Activated B cell treated with CpG ODN at 0.5 μM for 24 hours (primary cell): ENCODE measurements around the gene CTAGE9. TPM values are rescaled to one million over a fixed set of nuclear protein-coding genes. Genes with fewer than 3 reads are reported as not detected.

Experiments
- ATAC-seq: fragments of 200-7000 bp; cut with Tn5 transposase; one replicate; pipeline ENCODE4 v1.10.0; 2021; ENCODE audit warnings: low read depth, mild to moderate bottlenecking, moderate library complexity
- CTCF ChIA-PET: fragments of 350-600 bp; sonication (Branson Sonifier 250); formaldehyde crosslinking; loops from one replicate; lab custom pipeline; 2021; ENCODE audit warnings: antibody characterized with exemption; lab: Charles Lee
- POLR2A ChIA-PET: fragments of 350-600 bp; sonication (Branson Sonifier 250); formaldehyde crosslinking; loops from one replicate; lab custom pipeline; 2021; ENCODE audit warnings: antibody characterized with exemption; lab: Charles Lee
- DNase-seq: peaks from one replicate; pipeline ENCODE4 v3.0.0; 2022
- H3K27ac Mint-ChIP-seq: one replicate; pipeline ENCODE4 v1.8.0; 2020; ENCODE audit warnings: mixed read lengths
- H3K27me3 Mint-ChIP-seq: one replicate; pipeline ENCODE4 v1.8.0; 2021; ENCODE audit warnings: mixed read lengths
- H3K36me3 Mint-ChIP-seq: one replicate; pipeline ENCODE4 v1.8.0; 2021; ENCODE audit warnings: low read depth, mixed read lengths
- H3K4me1 Mint-ChIP-seq: one replicate; pipeline ENCODE4 v1.8.0; 2021; ENCODE audit warnings: mixed read lengths
- H3K4me3 Mint-ChIP-seq: one replicate; pipeline ENCODE4 v1.8.0; 2020; ENCODE audit warnings: mild to moderate bottlenecking, mixed read lengths
- H3K9me3 Mint-ChIP-seq: one replicate; pipeline ENCODE4 v1.8.0; 2020; ENCODE audit warnings: mixed read lengths
- CTCF ChIP-seq: fragments of 200-600 bp; IDR thresholded peaks from one replicate; pipeline ENCODE4 v1.8.0; 2022; ENCODE audit warnings: antibody characterized with exemption, mild to moderate bottlenecking
- intact Hi-C: fragments of 100-400 bp; cut with micrococcal nuclease; formaldehyde crosslinking; loops from one replicate; pipeline ENCODE4 v1.15.1; 2024
- total RNA-seq: library from RNA; stranded (reverse); gene quantifications from 2 replicates; pipeline ENCODE4 v1.2.3, GENCODE V29; 2022

Gene CTAGE9
- total RNA-seq, 1 donor from 2014 or later, result not detected

GRCh38 chr6:131736003-131736596 lies 25.3 kb upstream of the CTAGE9 start:
- Mint-ChIP-seq H3K27ac (no peak overlapping the region), H3K4me1 (no peaks in the 10 kb centered on the region), H3K36me3 (no peaks in the 10 kb centered on the region), H3K27me3 (no peaks in the 10 kb centered on the region), H3K9me3 (no peaks in the 10 kb centered on the region), H3K4me3 (no peak overlapping the region)
- no peak for DNase-seq
- TF ChIP-seq CTCF, result no peak
- CTCF ChIA-PET, result no interaction called here
- intact Hi-C loops, result no loop called here
- no peak for ATAC-seq
- POLR2A ChIA-PET, result no interaction called here

GRCh38 chr6:131733376-131734016 lies 22.7 kb upstream of the CTAGE9 start:
- H3K4me1 Mint-ChIP-seq, result no peaks in the 10 kb centered on the region
- ChIA-PET CTCF (no interaction called here), POLR2A (no interaction called here)

GRCh38 chr6:131731224-131731623 lies 20.4 kb upstream of the CTAGE9 start:
- Mint-ChIP-seq H3K4me3 (no peak overlapping the region), H3K36me3 (peaks cover 1% of the 10 kb centered on the region), H3K4me1 (no peaks in the 10 kb centered on the region), H3K27me3 (no peaks in the 10 kb centered on the region), H3K27ac (no peak overlapping the region), H3K9me3 (no peaks in the 10 kb centered on the region)
- CTCF ChIA-PET, result interaction anchor here (0.6 to 1.1 kb wide), 2 partner anchors 10 to 549 kb away, joined by 3 read pairs; no protein-coding TSS in a partner anchor
- no peak for ATAC-seq
- TF ChIP-seq CTCF, result no peak
- intact Hi-C loops, result no loop called here
- no peak for DNase-seq
- POLR2A ChIA-PET, result no interaction called here

More at GRCh38 chr6:131733376-131734016, 22.7 kb upstream of the CTAGE9 start:
- intact Hi-C loops, result no loop called here
- no peak overlapping the region for H3K4me3 Mint-ChIP-seq
- H3K27ac Mint-ChIP-seq, result no peak overlapping the region
- no peaks in the 10 kb centered on the region for H3K27me3 Mint-ChIP-seq
- no peaks in the 10 kb centered on the region for H3K9me3 Mint-ChIP-seq
- DNase-seq (no peak), ATAC-seq (no peak)
- TF ChIP-seq CTCF, result no peak
- H3K36me3 Mint-ChIP-seq, result no peaks in the 10 kb centered on the region

- intact Hi-C loops, result no loop called here
Measured at GRCh38 chr6:131730264-131730663, 19.4 kb upstream of the CTAGE9 start.

More at GRCh38 chr6:131730264-131730663, 19.4 kb upstream of the CTAGE9 start:
- Mint-ChIP-seq H3K4me3 (no peak overlapping the region), H3K4me1 (no peaks in the 10 kb centered on the region), H3K36me3 (peaks cover 2% of the 10 kb centered on the region), H3K27ac (no peak overlapping the region), H3K27me3 (no peaks in the 10 kb centered on the region), H3K9me3 (no peaks in the 10 kb centered on the region)
- no peak for ATAC-seq
- CTCF ChIA-PET, result no interaction called here
- POLR2A ChIA-PET, result interaction anchor here (0.6 kb wide), 1 partner anchor 980 kb away, joined by 3 read pairs; no protein-coding TSS in a partner anchor
- DNase-seq, result no peak
- no peak for TF ChIP-seq CTCF
